HL-60 (cell line): ENCODE results near the gene CFAP161.

ENCODE experiments used
- DNase-seq, 2 experiments: peaks; one replicate each; pipeline ENCODE4 v3.0.0-alpha.2; 2010 to 2020; ENCODE audit warnings: low read depth in 1 of 2, low spot score in 1 of 2
- H3K27ac ChIP-seq: fragments of 250-450 bp; sonication (Bioruptor Pico); replicated peaks from 2 replicates; pipeline ENCODE4 v1.5.1; 2020; ENCODE audit warnings: mild to moderate bottlenecking, moderate library complexity
- H3K27me3 ChIP-seq: fragments of 250-450 bp; sonication (Bioruptor Pico); 2 replicates; pipeline ENCODE4 v1.5.1; 2021; ENCODE audit warnings: mild to moderate bottlenecking, moderate library complexity; ENCODE audit not compliant: insufficient read depth, poor library complexity, severe bottlenecking
- H3K4me3 ChIP-seq: replicated peaks from 2 replicates; pipeline ENCODE4 v1.5.1; 2011; ENCODE audit warnings: mild to moderate bottlenecking, control low read depth, low read length; ENCODE audit not compliant: insufficient read depth
- CTCF ChIP-seq: IDR thresholded peaks from one replicate; pipeline ENCODE4 v1.5.1; 2011; ENCODE audit warnings: low read length, control low read depth, inconsistent platforms; ENCODE audit not compliant: insufficient read depth
- GABPA ChIP-seq: IDR thresholded peaks from 2 replicates; pipeline ENCODE4 v1.6.1; 2012; ENCODE audit warnings: low read depth
- POLR2AphosphoS5 ChIP-seq: IDR thresholded peaks from 2 replicates; pipeline ENCODE4 v1.6.1; 2012; ENCODE audit warnings: low read depth
- REST ChIP-seq: IDR thresholded peaks from 2 replicates; pipeline ENCODE4 v1.6.1; 2012; ENCODE audit warnings: low read depth; ENCODE audit not compliant: insufficient replicate concordance
- SPI1 ChIP-seq: IDR thresholded peaks from 2 replicates; pipeline ENCODE4 v1.6.1; 2012; ENCODE audit warnings: low read depth, mild to moderate bottlenecking, borderline replicate concordance

The CFAP161 gene

DNA sequence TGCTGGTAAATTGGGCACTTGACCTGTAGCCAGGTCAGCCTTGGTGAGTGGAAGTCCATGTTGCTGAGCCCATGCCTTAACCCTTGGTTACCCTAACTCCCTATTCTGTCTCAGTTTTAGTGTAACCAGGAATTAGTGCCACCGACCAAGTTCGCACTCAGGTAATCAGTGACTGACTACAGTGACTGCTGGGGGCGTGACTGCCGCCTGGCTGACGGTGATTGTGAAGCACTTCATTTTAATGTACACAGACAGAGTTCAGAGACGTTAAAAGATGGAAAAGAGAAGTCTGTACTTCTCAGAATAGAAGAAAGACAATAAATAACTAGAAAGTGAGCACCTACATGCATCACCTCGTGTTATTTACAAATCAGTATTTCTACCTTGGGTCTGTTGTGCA, 17.3 kb downstream of the CFAP161 start:
- TF ChIP-seq SPI1 (no peak), REST (no peak), POLR2AphosphoS5 (no peak), GABPA (no peak), CTCF (no peak)
- Histone ChIP-seq H3K27ac (no peak overlapping the region), H3K27me3 (no peaks in the 10 kb centered on the region), H3K4me3 (no peak overlapping the region)
- no peak for DNase-seq

DNA sequence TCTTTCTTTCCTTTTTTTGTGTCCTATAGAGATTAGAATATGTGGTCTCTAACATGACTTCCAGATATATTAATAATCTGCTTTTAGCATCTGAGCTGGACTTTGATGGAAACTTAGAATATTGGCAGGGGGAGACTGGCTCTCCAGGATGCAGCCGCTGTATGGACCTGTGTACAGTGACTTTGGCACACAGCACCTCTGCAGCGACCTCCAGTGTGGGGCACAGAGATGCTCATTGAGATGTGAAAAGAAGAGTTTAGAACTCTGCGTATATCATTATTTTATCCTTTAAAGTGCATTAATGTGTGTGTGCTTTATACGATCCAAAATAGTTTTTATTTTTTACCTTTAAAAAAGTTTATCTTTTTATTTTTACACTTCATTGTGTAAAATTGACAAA, 18.3 kb downstream of the CFAP161 start:
- DNase-seq = no peak
- TF ChIP-seq CTCF (no peak), SPI1 (no peak), GABPA (no peak), REST (no peak)

GRCh38 chr15:81152799-81153198, 18.7 kb downstream of the CFAP161 start:
- TF ChIP-seq SPI1 (no peak), GABPA (no peak), CTCF (no peak), POLR2AphosphoS5 (no peak), REST (no peak)
- Histone ChIP-seq H3K4me3 (no peak overlapping the region), H3K27ac (no peak overlapping the region), H3K27me3 (no peaks in the 10 kb centered on the region)
- DNase-seq = no peak

More for the DNA sequence above, 18.3 kb downstream of the CFAP161 start:
- Histone ChIP-seq H3K4me3 (no peak overlapping the region), H3K27ac (no peak overlapping the region), H3K27me3 (no peaks in the 10 kb centered on the region)
